Stimulated activated CD4-positive, alpha-beta T cell treated with anti-CD3 and anti-CD28 coated beads, Interleukin-4, amount 100 ng/mL, for 4 hours (primary cell): ENCODE measurements around the gene RECK.
"Not testable (repeated sequence)": the region's sequence is repeated elsewhere in the genome, so short reads cannot be mapped to it uniquely, and the experiment has no call there.

Experiments
- DNase-seq, 2 experiments: peaks; one replicate each; pipeline ENCODE4 v3.0.0-alpha.2; 2020

Gene RECK

DNA sequence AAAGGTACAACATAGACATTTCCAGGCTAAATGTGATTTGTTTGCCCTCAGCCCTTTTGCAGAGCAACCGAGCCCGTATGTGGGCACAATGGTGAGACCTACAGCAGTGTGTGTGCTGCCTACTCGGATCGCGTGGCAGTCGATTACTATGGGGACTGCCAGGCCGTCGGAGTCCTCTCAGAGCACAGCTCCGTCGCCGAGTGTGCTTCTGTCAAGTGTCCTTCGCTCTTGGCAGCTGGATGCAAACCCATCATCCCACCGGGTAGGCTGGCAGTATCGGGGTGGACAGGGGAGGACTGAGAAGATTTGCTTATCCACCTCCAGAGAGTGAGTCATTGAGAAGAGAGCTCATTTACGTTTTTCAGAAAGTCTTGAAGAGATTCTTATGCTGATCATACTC, 82.0 kb downstream of the RECK start:
- no peak for DNase-seq

DNA sequence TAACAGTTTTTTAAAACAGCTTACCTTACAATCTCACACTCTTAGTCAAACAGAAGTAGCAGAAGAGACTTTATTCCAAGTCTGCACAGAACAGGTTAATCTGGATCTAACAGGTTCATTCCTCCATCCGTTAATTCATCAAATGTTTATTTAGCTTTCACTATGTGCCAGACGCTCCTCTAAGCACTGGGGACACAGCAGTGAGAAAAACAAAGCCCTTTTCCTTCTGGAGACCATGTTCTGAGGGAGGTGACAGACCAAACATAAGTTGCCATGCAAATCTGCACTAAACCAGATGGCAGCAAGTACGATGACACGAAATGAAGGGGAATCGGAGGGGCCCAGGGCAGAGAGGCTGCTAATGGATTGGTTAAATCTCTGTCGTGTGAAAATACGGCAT, 82.8 kb downstream of the RECK start:
- DNase-seq = no peak

DNA sequence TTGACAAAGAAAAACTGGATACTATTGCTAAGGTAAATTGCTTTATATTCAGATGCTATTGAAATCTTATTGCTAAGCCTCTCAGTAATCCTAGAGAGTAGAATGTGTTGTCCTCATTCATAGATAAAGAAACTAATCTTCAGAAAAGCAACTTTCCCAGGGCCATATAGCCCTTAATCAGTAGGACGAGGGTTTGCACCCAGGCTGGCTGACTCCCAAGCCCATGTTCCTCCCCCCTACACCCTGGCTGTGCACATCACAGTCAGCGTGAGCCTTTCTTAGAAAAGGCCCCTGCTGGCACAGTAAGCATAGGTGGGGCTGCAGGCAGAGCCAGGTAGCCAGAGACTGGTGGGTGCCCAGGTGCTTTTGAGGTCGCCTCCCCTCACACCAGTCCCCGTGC, 84.0 kb downstream of the RECK start:
- DNase-seq = no peak

DNA sequence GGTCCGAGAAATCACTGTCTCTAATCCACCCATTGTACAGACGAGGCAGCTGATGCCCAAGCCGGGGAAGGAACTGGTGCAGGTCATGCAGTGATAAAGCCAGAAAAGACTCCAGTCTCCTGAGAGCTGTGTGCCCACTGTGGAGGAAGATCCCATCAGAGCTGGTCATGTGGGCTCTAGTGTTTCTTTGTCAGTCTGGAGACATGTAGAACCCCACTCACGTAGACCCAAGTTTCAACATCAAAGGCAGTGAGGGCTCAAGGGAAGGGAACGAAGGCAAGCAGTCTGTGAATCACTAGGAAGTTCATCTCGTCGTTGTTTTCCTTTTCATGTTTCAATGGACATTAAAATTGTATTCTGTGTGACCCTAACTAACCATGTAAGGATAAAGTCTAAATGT, 85.3 kb downstream of the RECK start:
- DNase-seq = no peak

DNA sequence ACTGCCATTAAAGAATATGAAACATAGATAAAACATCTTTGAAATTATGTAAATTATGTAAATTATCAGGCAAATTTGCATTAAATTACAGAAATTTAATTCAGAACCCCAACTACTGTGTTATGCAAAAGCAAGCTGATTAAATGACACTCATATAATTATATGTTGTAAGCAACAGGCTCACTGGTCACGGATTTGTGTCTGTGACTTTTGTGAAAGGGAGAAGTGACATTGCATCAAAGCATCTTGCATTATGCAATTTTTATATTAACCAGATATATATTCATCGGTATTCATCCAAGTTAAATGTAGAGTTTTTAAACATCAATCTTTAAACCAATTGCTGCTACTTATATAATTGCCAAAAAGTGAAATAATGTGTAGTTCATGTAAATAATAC, 86.8 kb downstream of the RECK start:
- DNase-seq = no peak

DNA sequence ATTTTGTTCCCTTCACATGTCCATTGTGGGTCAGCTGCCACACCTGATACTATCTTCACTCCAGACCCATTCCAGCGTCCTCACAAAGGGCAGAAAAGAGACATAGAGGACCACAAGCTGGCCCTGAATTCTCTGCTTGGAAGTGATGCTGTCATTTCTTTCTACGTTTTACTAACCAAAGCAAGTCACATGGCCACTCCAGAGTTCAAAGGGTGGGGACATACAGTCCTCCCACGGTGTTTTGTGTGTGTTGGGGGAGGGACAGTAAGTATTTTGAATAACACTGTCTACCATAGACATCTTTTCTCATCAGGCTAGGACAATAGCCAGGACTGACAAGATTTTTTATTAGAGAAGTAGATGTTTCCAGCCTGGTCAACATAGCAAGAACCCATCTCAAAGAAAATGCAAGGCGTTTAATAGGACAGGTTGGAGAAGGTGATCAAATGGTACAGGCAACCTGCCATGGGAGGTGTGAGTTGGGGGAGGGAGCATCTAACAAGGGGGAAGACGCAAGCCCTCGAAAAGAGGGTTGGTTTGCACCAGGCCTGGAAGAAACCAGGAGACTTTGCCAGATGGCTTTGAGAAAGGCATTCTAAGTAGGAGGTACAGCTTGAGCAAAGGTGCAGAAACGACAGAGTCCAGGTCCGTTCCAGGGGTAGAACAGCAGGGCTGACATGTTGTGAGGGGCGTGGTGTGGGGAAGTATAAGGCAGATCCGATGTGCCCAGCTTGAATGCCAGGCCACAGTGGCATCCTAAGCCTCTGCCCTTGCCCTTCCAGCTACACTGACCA, 88.5 kb downstream of the RECK start:
- no peak for DNase-seq

DNA sequence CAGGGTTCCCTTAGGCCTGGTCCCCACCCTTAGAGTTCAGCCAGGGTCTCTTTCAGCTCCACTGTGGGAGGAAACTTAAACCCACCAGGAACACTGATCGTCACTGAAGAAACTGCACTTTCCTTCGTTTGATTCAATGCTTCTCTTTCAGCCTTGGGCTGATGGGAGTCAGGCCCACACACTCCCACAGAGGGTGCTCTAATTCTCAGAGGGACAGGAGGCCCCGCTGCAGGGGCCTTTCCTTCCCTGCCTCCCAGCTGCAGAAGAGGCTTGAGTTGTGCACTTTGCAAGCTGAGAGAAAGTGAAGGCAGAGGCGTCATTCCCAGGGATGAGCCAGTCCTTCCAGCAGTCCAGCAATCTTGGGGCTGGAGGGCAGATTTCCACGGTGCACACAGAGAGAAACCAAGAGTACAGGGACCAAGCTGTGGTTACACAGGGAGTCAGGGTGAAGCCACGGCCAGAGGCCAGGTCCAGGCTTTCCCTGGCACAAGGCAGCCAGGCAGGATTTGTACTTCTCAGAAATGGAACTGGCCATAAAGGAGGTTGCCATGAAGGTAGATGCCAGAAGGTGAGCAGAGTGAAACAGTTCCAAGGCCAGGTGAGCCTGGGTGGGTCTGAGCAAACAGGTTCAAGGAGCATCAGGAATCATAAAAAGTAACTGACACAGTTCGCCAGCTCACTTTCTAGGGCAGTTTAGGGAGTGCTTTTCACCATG, 89.5 kb downstream of the RECK start:
- DNase-seq = no peak

DNA sequence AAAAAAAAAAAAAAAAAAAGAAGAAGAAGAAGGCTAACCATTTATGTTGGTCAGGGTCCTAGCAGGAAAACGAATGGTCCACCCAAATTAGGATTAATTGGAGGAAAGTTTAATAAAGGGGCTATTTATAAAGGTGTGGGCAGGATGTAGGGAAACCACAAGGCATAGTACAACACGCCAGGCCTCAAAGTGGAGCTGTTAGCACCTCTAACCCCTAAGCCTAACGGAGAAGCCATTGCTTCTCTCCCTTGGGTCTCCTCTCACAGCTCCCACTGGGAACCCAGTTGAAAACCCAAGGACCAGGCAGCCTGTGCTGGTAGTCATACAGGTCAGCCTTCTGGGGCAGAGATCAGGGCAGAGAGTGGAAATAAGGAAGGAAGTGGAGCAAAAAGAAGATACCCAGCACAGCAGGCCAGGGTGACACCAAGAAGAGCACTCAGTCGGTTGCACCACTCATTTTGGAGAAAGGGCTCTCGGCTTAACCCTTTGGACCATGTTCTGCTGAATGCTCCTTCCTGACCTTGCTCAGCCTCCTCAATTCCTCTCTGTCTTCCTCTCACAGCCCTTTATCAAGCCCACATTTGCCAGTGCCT, 91.0 kb downstream of the RECK start:
- no peak for DNase-seq

DNA sequence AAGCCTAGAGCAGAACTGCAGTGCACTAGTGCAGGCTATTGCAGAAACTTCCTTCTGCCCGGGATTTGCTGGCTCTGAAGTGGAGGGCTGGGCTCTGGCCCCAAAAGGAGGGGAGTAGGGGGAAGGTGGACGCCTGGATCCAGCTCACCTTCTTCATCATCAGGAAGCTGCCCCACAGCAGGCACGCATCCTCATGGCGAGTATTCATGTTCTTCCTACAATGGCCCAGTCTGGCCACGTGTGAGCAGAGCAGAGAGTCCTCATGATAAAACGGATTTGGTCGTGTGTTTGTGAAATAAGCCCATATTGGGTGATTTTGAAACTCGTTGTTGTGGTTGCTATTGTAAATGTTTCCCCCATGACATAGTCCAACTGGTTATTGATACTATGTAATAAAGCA, 91.6 kb downstream of the RECK start:
- no peak for DNase-seq

DNA sequence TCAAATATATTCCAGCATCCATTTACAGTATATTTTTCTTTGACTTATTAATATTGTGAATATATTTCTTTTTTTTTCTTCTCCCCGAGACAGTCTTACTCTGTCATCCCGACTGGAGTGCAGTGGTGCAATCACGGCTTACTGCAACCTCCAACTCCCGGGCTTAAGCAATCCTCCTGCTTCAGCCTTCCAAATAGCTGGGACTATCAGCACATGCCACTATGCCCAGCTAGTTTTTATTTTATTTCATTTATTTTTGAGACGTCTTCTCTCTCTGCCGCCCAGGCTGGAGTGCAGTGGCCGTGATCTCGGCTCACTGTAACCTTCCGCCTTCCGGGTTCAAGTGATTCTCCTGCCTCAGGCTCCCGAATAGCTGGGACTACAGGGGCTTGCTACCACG, 92.4 kb downstream of the RECK start:
- no peak for DNase-seq

DNA sequence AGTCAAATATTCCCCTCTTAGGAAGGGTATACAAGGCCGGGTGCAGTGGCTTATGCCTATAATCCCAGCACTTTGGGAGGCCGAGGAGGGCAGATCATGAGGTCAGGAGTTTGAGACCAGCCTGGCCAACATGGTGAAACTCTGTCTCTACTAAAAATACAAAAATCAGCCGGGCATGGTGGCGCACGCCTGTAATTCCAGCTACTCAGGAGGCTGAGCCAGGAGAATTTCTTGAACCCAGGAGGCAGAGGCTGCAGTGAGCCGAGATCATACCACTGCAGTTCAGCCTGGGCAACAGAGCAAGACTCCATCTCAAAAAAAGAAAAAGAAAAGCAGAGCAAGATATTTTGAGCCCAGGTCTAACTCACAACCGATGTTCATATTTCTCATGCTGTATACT, 95.0 kb downstream of the RECK start:
- DNase-seq = not testable (repeated sequence)

DNA sequence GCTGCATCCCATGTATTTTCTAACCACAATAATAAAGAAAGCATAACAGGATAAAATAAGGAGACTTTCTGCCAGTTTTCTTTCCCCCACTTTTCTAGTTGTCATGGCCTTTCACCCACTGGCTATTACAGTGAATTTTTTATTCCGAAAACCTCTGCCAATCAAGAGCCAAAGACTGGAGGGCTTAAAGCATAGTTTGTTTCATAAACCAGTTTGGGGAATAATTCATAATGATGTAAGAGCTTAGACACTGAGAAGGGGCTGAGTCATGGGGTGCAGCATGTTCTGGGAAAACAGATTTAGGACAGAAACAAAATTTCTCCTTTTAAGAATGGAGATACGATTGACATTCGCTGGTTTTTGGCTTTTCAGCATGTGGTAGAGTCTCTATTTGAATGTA, 95.4 kb downstream of the RECK start:
- no peak for DNase-seq

DNA sequence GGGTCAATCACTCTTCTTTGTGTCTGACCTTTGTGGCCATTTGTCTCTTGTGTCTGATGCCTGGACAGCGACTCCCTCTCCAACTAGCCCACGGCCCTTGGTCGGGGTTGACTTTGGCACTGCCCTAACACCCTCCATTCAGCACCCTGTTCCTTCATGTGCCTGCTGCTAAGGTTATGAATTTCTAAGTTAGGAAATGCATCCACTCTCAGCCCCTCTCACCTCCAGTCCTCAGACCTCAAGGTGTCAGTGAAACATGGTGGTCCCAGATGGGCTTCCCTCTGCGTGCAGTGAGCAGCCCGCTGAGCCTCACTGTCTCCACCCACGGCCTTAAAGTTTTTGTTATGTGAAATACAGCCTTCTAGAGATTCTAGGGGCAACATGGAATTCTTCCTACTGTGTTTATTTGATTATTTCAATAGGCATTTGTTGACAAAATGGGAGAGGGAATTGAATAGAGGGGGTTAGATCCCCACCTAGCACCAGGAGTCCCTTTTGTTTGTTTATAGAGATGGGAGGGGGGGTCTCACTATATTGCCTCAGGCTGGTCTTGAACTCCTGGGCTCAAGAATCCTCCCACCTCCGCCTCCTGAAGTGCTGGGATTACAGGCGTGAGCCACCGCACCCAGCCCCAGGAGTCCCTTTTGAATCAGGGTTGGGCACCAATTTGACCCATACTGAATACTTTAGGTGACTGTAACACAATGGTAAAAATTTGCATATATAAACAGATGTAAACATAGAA, 98.2 kb downstream of the RECK start:
- DNase-seq = no peak

DNA sequence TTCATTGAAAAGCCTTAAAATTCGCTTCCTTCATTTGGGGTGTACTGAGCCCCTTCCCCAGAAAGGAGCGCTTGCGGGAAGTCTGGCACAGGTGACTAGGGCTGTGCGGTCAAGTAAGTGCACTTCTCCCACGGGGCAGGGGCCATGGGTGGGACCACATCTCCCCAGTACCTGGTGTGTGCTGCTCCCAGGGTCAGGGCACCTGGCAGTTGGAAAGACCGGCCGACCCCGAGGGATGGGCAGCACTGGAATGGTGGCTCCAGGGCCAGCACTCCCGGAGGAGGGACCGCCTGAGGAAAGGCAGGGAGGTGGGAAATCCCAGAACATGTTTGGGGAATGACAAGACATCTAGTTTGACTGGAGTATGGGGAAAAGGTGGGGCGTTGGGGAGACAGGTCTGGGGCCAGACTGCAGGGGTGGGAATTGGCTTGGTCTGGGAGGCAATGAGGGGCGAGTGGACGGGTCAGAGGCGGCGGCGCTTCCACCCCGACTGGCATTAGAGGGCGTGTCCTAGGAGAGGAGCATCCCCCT, 99.1 kb downstream of the RECK start:
- no peak for DNase-seq

DNA sequence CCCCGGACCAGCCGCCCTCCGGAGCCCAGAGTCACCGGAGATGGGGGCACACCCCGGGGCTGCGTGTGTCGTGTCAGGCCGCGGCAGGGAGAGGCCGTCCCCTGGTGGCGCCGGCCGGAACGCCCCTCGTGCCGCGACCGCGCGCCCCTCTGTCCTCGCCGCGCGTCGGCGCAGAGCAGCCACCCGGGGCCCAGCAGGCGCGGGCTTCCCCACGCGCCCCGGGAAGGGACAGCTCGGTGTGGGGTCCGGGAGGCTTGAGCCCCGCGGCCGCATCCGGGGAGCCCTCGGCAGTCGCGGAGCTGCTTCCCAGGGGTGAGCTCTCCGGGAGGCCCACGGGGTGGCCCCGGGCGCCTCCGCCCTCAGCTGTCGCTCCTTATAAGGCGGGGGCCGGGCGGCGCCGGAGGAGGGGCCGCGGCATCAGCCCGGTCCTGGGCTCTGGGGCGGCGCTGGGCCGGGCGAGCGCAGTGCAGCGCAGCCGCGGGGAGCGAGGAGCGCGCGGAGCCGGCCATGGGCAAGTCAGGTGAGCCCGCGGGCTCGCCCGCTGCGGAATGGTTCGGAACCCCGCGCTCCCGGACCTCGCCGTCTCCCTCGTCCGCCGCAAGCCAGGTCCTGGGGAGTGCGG, 99.7 kb downstream of the RECK start, which contains the start of gene GLIPR2:
Gene GLIPR2, plus strand, starts transcription at position 462 of the 622 bp plus-strand sequence. Its CDS starts 46 bp downstream, at position 508.
- peak; percentile 72 to 79 for DNase-seq

DNA sequence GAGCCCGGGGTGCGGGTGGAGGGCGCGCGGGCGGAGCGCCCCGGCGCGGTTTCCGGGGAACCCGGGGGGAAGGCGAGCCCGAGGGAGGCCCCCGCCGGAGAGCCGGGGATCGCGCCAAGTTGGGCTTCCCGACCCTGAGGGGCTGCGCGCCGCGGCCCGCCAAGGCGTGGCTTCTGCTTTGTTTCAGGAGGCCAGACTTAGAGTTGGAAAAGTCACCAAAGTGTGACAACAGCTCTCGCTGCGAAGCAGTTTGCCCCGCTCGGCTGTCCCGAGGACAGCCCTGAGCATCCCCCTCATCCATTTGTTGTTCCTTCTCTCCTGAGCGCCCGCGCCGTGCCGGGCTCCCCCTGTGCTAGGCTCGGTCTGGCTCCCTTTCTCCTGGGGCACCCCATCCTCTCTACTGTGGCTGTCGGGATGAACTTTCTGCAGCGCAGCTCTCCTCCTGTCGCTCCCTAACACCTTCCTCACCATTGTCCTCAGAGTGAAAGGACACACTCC, 100.2 kb downstream of the RECK start:
- DNase-seq = no peak

DNA sequence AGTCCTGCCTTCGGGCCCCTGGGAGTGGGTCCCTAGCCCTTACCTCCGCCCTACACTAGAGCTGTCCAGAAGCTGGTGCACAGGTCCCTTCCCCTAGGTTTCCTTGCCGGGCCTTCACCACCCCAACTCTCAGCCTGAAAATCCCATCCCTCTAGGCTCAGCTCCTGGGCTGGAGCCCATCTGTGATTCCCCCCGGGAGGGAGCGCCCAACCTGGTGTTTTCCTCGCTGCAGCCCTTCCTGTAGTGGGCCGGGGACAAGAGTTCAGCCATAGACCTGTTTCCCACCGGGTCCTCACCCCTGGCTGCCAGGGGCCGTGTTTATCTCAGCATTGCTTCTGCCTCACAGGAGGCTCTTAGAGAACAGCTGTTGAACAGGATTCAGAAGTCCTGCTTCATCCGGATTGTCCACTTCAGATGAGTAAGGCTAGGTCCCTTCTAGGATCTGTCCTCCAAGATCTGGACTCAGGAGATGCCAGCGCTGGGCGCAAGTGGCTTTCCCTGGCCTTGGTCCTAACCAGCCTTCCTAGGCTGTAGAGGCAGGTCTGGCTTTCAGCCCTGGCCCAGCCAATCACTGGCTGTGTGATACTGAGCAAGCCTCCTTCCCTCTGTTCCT, 100.8 kb downstream of the RECK start:
- no peak for DNase-seq

DNA sequence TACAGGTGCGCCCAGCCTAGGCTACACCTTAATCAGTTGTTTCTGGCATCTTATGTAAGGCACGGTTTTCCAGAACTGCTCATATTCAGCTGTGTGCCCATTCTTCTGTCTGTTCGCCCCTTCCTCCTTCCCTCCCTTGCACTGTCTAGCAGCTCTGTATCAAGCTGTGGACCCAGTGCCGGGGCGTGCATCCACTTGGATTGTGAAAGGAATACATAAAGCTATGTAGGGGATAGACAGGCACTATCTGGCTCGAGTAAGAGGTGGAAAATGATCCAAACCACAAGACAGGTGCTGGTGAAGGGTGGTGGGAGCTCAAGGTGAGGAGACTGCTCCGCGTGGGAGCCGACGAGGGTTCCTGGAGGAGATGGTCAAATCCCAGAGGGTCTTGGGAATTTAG, 101.8 kb downstream of the RECK start:
- DNase-seq = no peak

DNA sequence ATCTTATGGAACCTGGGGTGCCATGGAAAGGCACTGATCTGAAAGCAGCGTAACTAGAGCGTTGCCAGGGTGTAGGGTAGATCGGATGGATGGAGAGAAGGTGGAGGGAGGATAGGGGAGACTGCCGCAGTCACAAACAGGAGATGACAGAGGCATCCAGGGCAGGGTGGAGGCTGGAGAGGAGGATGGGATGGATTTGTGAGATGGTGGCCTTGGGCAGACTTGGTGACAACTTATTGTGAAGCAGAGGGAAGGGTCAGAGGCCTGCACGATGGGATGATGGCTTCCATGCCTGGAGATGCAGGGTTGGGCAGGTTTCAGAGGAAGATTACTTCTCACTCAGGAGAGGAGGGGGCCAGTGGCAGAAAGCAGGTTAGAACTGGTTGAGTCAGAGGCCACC, 102.2 kb downstream of the RECK start:
- DNase-seq = no peak

DNA sequence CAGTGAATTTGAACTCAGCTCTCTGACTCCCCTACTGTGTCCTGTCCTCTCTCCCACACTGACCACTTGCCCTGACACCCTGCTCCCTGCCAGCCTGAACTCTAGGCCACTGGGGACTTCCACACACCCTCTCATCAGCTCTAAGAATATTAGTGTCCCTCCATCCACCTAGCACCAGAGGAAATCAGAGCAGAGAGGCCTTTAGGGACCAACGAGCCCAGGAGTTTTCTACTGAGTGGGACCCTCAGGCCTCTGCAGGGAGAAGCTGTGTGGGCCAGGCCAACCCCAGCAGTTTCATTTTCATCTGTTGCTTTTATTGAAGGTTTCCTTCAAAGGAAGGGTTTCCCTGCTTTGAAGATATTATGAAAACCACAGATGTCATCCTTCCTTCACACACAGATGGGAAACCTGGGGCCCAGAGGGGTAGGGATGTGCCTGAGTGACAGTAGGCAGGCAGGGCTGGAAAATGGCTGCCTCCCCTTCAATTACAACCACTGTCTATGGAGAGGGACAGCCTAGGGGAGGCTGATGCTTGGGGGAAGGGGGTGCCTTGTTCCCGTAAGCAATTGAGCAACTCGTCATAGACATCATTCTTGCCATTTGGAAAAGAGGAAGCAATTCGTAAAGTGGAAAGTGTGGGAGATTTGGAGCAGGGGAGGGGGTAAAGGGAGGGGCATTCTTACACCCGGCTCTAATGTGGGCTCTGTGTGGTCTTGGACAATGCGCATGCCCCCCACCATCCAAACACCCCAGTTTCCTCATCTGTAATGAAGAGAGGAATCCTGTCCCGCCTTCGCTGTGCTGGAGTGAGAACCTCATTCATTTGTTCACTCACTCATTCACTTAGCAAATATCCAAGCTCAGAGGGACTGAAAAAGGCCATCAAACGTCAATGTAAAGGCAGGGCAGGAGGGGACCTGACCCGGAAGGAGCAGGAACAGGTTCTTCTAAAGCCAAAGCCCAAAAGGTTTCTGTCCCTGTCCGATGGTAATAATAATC, 103.7 kb downstream of the RECK start:
- DNase-seq = no peak

DNA sequence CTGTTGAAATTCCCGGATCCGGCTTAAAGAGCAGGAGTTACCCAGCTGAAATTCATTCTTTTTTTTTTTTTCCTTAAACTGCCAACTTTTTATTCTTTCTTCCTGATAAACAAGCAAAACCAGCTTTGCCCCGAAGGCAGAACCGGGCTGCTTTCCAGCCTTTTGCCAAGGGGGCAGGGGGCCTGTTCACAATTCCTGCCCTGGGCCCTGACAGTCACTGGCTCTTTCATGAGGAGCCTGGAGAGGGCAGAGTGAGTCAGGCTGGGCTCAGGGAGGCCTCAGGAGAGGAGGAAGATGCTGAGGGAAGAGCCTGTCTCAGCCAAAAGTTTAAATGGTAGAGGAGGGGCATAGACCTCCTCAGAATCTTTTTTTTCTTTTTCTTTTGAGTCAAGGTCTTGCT, 104.6 kb downstream of the RECK start:
- DNase-seq = no peak
